Measurements from ENCODE around the gene FASLG.

Gene FASLG

GRCh38 chr1:172647110-172647564, 11.8 kb upstream of the FASLG start:
- no peak for DNase-seq

DNA sequence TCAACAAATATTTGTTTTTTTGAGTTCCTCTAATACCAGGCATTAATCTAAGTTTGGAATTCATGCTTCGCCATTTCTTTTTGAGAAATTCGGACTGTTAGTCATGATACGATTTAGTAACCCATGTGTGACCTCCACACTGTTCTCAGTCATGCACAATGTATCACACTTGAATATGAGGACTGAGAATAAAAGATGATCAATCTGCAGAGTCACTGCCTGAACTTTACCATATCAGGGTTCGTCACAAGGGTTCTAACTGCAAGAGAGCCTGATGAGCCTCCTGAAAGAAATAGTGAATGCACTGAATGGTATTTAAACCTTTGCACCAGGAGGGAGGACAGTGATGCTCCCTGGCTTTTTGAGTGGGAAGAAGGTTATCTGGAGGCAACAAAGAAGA, 10.9 kb upstream of the FASLG start:
- DNase-seq: no peak

DNA sequence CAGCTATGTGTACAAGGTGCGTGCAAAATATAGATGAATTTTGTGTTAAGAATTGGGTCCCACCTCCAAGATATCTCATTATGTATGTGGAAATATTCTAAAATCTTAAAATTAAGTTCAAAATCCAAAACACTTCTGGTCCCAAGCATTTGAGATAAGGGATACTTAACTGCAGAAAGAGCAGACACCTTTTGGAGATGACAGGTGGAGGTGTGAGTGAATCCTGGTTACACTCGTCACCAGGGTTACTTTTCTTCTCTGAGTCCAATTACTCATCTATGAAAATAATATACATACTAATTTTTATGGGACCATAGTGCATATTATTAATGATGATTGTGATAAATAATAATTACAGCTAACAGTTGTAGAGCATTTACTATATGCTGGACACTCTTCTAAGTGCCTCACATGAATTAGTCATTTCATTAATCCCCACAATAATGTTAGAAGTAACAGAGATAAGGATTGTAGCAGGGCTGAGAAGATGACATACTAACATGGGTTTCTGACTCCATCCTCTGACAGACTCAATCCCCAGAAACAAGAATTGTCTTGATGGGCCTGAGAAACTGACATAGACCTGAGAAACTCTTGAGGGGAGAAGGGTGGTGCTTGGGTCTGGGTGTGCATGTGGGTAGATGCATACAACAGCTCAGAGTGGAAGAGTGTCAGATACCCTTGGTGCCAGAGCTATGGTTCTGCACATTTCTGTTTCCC, 8.3 kb upstream of the FASLG start:
- no peak for DNase-seq

DNA sequence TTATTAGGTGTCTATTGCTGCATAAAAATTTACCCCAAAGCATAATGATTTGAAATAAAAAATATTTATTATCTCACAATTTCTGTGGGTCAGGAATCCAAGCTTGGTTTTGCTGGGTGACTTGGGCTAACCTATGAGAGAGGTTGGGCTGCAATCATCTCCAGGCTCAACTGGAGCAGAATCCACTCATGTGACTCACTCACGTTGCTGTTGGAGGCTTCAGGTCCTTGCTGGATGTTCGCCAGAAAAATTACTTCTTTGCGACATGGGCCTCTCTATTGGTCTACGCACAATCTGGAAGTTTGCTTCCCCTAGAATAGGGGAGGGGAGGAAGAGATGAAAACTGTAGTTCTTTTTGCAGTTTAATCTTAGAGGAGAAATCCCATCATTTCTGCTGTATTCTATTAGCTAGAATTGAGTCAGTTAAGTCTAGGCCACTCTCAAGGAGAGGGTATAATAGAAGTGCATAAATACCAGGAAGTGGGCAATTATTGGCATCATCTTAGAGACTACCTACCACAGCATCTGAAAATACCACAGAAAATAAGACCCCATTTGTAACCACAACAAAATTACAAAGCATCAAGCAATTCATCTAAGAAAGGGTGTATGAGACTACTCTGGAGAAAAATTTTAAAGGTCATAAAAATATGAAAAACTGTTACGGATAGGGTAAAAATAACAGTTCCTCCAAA, 5.7 kb upstream of the FASLG start:
- no peak for DNase-seq

DNA sequence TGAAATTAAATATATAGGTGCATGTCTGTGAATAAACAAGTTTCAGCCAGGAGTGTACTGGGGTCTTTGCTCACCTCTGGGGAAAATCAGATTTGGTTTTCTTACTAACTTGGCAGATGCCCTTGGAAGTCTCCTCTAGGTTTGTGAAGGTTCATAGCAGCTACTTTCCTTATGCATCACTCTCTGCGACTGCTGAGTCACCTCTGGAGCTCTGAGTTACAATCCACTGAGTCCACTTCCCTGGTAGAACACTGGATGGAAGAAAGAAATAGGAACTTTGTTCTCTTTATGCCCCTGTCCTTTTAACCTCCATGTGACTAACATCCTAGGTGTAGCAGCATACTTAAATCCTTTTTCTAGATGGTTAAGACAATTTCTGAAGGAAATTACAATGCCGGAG, 4.4 kb upstream of the FASLG start:
- DNase-seq: peak; percentile 77

GRCh38 chr1:172656576-172656975, 2.3 kb upstream of the FASLG start:
- no peak for DNase-seq

DNA sequence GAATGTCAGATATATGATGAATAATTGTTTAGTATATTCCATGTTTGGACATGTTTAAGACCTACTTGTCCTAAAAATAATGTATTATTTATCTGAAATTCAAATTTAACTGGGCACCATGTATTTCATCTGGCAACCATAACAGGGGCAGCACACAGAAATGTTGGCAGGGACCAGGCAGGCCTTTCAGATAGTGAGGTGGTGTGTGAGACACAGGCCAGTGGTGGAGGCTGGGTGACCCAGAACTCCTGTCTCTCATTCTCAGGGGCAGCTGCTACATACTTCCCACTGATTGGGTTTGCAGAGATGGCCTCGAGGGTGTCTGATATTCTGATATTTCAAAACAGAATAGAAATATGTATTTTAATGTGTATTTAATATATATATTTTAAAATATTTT, 1.3 kb upstream of the FASLG start:
- DNase-seq: no peak

DNA sequence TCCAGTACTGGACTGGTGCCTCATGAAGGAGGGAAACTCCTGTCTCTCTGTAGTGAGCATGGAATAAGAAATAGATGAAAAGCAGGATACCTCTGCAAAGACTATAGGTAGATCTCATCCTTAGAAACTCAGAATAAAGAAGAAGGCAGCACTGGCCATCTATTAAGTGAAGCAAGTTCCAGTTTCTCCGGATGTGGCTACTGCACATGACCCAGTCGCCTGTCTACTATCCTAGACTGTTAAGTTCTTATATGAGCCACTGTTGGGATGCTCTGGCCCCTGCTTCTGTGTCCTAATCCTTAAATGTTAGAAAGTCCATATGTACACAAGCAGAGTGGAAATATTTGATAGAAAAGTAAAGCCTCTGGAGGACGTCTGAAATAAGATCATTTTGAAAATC, 2.2 kb downstream of the FASLG start:
- peak; percentile 52 for DNase-seq

- DNase-seq: peak; percentile 97
Observed at GRCh38 chr1:172662464-172663109, 3.7 kb downstream of the FASLG start.

DNA sequence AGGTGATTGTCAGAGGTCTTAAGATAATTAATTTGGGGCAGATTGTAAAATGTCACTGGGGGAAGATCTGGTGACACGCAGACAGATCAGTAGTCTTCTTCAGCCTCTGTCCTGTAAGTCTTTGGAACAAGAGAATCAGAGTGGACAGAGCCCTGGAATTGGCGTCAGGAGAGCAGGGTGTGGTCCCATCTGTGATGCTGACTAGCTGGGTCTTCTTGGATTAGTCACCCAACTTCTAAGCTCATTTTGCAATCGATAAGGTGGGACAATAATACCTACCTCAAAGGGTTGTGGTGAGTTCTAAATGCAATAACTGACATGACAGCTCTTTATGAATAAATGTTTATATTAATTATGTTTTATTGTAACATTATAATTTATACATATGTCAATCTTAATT, 4.8 kb downstream of the FASLG start:
- no peak for DNase-seq

DNA sequence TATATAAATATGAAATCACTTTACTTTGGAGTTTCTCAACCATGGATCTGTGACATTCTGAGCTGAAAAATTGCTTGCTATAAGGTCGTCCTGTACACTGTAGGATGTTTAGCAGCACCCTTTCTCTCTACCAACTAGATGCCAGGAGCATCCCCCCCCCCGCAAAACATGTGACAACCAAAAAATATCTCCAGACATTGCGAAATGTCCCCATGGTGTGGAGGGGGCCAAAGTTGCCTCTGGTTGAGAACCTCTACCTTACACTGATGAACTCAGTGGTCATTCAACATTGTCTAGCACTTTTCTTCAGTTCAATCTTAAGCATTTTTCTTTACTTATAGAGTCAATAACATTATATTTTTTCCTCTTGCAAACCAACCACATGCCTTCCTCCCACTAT, 9.2 kb downstream of the FASLG start:
- DNase-seq: no peak

DNA sequence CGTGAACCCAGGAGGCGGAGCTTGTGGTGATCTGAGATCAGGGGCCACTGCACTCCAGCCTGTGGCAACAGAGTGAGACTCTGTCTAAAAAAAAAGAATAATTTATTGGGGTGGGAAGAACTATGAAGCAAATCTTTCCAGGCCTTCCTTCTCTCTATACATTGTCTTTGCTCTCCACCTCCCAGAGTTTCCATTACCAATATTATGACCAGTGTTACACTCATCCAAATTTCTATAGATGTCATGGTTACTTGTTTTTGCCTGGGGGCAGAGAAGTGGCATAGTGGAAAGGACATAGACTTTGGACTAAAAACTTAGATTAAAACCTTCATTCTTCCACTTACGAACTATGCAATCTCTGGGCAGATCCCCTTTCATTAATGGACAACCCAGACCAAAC, 10.1 kb downstream of the FASLG start:
- no peak for DNase-seq

DNA sequence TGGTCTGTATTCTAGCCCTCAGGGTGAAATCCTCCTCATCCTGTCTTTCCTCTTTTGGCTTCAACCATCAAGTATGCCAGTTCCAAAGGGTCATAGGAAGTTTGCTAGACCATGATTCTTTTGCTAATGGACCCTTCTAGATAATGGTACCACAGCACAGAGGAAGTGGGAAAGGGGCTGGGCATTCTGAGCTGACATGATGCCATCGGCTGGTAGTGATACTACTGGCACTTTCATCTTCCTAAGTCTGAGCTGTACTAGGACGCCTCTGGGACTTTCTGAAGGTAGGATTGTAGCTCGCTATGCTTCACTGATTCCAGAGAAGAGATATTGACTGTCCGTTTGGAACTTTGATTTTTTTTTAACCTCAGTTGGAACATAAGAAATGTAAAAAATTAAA, 11.4 kb downstream of the FASLG start:
- peak; percentile 70 for DNase-seq

GRCh38 chr1:172670791-172671190, 11.9 kb downstream of the FASLG start:
- DNase-seq: peak; percentile 85

- DNase-seq: no peak
Observed at GRCh38 chr1:172671591-172671990, 12.7 kb downstream of the FASLG start.

GRCh38 chr1:172672720-172673119, 13.8 kb downstream of the FASLG start:
- peak; percentile 61 for DNase-seq

- no peak for DNase-seq
Observed at GRCh38 chr1:172673761-172674160, 14.9 kb downstream of the FASLG start.

- peak; percentile 83 for DNase-seq
Observed at GRCh38 chr1:172674831-172675613, 16.1 kb downstream of the FASLG start.

DNA sequence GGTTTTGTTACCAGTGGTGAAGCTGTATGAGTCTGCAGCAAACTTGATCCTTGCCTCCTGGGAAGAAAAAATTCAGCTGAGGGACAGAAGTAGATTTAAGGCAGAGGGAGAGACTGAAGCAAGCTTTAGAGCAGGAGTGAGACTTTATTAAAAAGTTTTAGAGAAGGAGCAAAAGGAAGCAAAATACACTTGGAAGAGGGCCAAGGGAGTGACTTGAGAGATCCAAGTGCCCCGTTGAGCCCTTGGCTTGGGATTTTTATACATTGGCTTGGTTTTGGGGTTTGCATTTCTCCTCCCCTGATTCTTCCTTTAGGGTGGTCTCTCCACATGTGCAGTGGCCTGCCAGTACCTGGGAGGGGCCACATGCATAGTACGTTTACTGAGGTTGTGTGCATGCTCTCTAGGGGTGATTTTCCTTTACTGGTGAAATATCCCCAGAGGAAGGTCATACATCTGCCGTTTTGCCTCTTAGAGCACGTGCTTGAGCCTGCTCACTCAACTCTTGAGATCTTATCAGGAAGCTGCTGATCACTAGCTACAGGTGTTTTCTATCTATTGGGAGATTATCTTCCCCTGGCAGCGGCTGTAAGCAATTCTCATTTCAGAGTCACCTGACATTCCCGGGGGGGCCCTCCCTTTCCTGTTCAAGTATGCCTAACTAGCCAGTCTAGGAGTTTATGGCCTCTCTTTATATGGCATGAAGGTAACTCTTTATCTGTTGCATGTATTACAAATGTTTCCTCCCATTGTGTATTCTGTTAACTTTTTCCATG, 20.3 kb downstream of the FASLG start:
- DNase-seq: no peak

- DNase-seq: no peak
Observed at GRCh38 chr1:172680244-172680643, 21.3 kb downstream of the FASLG start.

- DNase-seq: no peak
Observed at GRCh38 chr1:172680733-172681275, 21.9 kb downstream of the FASLG start.

GRCh38 chr1:172682812-172683211, 23.9 kb downstream of the FASLG start:
- no peak for DNase-seq
